PC-3 (cell line): ENCODE data around the gene BEST3.

ENCODE experiments used
- EZH2 ChIP-seq: fragments of 300-600 bp; sonication (generic); IDR thresholded peaks from one replicate; pipeline ENCODE4 v1.6.1; 2017; ENCODE audit warnings: antibody characterized with exemption, mild to moderate bottlenecking, low read length; ENCODE audit not compliant: unreplicated experiment
- TF ChIP-seq, protein P1 (sequence below): fragments of 300-600 bp; sonication (generic); conservative IDR thresholded peaks from 2 replicates; pipeline ENCODE4 v1.5.1; 2017; ENCODE audit warnings: antibody characterized with exemption, low read depth, mild to moderate bottlenecking, low read length

DNA sequence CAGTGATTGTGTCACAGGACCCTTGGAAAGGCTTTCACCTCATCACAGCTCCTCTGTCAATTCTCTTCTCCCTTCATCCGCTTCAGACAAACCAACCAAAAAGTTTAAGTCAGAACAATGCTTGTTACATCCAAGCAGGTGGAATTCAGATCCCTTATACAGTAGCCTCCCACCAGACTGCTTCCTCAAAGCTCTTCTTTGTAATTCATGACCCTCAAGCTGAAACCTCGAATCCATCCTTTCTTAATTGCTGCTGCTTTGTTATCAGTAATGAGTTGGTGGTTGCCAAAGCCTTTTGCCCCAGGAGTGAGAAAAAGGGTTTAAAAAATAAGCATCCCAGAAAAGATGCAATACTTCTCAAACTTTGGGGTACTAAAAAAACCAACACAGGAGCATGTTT, 9.5 kb downstream of the BEST3 start:
- TF ChIP-seq, protein P1, sequence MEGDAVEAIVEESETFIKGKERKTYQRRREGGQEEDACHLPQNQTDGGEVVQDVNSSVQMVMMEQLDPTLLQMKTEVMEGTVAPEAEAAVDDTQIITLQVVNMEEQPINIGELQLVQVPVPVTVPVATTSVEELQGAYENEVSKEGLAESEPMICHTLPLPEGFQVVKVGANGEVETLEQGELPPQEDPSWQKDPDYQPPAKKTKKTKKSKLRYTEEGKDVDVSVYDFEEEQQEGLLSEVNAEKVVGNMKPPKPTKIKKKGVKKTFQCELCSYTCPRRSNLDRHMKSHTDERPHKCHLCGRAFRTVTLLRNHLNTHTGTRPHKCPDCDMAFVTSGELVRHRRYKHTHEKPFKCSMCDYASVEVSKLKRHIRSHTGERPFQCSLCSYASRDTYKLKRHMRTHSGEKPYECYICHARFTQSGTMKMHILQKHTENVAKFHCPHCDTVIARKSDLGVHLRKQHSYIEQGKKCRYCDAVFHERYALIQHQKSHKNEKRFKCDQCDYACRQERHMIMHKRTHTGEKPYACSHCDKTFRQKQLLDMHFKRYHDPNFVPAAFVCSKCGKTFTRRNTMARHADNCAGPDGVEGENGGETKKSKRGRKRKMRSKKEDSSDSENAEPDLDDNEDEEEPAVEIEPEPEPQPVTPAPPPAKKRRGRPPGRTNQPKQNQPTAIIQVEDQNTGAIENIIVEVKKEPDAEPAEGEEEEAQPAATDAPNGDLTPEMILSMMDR: no peak
- no peak for TF ChIP-seq EZH2
